ENCODE results near the gene UBE2Q2. TPM values are rescaled to one million over a fixed set of nuclear protein-coding genes. Genes with fewer than 3 reads are reported as not detected.

The UBE2Q2 gene
- total RNA-seq, 2 donors from 2014 or later, result 16.1 to 20.7 TPM

Other genes with a start within 250 kb of the UBE2Q2 start
- 10 to 100 TPM; 22.4 to 26.2 TPM for gene SNUPN, start 217.7 kb upstream of the UBE2Q2 start, total RNA-seq
- gene IMP3, start 203.2 kb upstream of the UBE2Q2 start, total RNA-seq, result 10 to 100 TPM; 57.5 to 61.0 TPM
- gene SNX33, start 195.5 kb upstream of the UBE2Q2 start, total RNA-seq, result 1 to 10 TPM; 1.5 to 3.1 TPM
- gene CSPG4, start 130.6 kb upstream of the UBE2Q2 start, total RNA-seq, result not detected
- 10 to 100 TPM; 44.6 to 45.8 TPM for gene FBXO22, start 60.4 kb downstream of the UBE2Q2 start, total RNA-seq
- not detected for gene NRG4, start 169.0 kb downstream of the UBE2Q2 start, total RNA-seq
- not detected for gene TMEM266, start 216.5 kb downstream of the UBE2Q2 start, total RNA-seq

All from activated T-cell treated with anti-CD3 and anti-CD28 coated beads, Interleukin-2, amount 50 U/mL, for 72 hours (primary cell).